Anterior cingulate cortex (tissue), 58 donors: ENCODE results near the gene GRIK4.

Source experiments
- DNase-seq, 58 donors: peaks; one replicate each; lab custom pipeline; 2025; lab: John Stamatoyannopoulos, UW

The GRIK4 gene

DNA sequence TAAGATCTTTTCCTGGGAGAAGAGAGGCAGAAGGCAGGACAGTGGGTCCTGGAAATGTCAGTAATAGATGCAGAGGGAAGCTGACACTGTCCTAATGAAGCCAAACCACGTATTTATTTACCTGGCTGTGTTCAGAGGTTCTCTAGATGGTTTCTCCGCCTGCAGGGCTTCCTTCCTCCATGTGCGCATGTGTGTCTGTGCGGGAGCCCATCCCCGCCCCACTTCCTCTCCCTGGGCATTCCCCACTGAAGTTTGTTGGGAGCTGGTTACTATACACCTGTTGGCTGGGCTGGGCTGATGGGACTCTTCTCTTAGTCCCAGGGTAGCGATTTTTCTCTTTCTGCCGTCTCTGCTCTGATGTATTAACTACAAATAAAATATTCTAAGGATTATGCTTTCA is 307.5 kb downstream of the GRIK4 start:
- DNase-seq: no peak

DNA sequence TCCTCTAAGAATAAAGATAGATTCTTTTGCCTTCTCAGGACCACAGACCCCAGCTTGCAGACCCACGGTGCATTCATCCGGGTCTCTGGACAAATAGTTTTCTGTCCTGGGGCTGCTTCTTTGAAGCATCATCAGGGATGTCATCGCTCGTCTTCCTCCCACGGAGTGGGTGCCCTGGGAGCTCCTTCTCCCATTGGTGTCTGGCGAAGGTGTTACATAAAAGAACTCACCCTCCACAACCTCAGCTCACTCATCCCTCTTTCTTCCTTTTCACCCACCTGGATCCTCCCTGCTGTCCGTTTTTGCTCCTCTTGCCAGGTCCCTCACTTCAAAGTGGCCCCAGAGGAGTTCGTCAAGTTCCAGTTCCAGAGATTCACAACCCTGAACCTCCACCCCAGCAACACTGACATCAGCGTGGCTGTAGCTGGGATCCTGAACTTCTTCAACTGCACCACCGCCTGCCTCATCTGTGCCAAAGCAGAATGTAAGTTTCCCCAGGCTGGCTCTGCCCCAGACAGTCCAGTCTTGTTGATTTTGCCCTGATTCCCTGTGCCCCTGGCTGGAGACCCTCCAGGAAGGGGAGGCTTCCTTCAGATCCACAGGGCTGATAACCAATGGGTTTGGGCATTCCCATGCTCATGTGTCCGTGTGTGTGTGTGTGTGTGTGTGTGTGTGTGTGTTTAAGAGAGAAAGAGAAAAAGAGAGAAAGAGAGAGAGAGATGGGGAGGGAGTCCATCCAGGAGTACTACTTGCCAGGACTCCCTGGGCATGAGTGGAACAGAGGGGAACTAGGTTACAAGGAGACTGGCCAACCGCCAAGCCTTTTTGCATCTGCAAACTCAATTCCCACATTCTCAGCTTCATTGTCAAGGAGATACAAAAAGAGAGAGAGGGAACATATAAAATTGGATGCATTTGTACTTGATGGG is 308.2 kb downstream of the GRIK4 start:
- DNase-seq: peak in 31 of 58 donors; percentile 6 to 68 (median 24)

DNA sequence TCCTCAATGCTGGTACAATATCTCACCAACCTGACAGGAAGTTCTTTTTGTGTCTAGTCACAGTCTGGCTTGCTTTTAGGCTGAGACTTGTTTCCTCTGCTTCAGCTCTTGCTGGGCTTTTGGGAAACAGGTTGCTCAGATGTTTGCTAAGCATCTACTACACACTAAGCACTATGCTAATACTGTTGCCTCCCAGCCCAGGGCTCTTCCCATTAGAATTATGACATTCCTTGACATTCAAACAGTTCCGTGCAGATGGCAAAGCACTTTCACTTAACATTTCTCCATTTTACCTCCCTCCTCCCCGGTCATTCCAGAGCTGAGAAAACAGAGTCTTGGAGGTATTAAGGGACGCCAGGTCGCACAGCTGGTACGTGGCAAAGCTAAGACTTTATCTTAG is 311.6 kb downstream of the GRIK4 start:
- no peak for DNase-seq

DNA sequence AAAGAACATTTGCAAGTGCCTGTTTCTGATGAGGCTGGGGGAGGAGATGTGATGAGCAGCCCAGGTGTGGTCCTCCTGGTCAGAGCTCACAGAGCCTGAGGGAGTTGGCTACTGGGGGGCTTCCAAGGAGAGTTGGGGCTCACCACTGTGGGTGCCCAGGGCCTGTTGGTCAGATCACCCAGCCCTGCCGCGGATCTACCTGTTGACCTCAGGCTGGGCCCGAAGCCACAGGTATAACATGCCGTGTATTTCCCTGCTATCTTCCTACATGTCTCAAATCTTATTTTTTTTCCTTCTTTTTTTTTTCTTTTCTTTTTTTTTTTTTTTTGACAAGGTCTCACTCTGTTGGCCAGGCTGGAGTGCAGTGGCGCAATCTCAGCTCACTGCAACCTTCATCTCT is 312.7 kb downstream of the GRIK4 start:
- DNase-seq: no peak

DNA sequence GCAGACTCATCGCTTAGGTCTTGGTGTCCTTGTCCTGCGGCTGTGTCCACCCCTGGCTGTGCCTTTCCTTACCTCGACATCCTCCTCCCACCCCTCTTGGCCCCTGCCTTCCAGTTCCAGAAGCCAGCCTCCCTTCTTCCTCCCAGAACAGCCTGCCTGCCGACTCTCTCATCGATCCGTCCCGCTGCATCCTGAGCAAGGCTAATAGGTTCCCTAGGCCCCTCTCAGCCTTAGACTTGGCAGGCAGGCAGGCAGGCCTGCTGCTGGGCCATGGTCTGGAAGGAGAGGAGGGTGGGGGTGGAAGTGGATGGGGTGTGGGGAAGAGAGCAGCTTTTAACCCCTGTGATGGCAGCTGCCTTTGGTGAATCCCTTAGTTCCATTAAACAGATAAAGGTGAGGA is 315.6 kb downstream of the GRIK4 start:
- DNase-seq: no peak

DNA sequence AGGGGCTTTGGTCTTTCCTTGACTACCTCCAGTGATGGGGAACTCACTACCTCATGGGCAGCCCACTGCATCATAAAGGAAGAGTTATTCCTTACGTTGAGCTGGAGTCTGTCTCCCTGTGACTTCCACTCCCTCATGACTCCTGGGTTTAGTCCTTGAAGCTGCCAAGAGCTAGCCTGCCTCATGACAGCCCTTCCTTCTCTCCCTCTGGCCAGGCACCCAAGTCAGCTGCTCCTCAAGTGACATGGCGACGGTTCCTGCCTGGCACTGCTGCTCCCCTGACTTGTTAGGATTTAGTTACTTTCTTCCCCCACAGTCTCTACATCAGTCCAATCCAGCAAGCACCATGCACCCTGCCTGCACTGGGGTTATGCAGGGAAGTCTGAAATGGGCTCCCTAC is 316.3 kb downstream of the GRIK4 start:
- no peak for DNase-seq

DNA sequence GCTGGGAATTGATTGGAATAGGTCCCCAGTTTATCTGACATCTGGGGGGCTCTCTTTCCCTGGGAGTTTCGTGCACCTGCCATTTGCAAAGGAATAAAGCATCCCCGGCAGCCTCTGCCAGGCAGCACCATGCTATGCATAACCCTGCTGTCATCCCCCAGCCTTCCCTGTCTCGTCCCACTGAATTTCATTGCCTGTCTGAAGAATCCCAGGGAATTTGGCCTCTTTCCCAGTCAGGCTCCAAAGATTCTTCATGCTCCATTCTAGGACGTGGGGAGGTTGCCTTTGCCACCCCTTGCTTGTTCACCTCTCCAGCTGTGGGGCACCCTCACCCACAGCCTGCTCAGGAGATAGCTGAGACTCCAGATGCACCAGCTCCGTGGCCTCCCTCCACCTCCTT is 317.3 kb downstream of the GRIK4 start:
- no peak for DNase-seq

DNA sequence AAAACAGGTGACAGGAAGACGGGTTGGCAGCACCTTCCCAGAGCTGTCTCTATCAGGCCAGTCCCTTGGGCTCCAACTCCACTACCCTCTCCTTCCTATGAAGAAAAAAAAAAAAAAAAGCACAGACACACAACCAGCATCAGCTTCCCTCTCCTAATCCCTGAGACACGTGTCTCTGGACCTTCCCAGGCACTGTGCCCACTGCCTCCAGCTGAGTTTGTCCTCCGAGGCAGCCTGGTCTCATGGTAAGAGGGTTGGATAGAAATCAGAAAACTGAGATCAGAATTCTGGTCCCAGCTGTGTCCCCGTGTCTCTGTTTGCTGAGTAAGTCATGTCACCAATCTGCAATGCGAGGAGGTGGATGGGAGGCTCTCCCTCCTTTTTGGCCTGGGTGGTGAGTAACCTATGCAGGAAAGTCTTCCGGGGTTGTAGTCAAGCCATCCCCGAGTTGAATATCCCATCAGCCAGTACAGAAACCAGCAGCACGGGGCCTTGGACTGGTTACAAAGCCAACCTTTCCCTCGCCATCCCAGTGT is 318.6 kb downstream of the GRIK4 start:
- peak in 32 of 58 donors; percentile 4 to 62 (median 24) for DNase-seq

DNA sequence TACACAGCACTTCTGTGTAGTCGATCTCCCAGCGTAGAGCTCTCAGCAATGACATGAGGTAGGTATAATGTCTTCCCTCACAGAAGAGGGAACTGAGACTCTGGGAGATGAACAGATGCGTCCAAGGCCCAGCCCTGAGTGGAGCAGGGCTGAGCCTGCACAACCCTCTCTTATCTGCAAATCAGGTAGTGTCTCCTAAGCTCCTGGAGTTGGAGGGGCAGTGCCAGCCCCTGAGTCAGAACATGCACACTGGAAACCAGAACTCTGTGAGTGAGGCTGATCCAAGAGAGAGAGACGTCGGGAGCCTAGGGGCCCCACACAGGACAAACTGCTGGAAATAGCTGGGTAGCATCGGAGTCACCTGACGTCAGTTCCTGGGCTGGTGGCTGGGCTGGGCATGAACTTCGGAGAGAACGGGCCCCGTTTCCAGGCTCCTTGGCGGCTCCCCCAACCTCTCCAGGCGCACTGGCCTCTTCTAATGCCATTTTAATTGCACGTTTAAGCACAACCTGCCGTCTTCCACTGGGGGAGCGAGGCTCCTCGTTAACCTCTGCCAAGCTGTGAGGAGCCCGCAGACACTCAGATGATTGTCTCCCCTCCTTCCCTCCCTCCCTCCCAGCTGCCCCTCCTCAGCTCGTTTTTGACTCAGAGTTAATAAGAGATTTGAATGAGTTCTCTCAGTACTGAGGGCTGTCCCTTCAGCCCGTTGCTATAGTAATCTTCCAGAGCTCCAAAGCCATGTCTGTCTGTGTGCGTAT is 321.1 kb downstream of the GRIK4 start:
- peak in 48 of 58 donors; percentile 11 to 84 (median 44) for DNase-seq

DNA sequence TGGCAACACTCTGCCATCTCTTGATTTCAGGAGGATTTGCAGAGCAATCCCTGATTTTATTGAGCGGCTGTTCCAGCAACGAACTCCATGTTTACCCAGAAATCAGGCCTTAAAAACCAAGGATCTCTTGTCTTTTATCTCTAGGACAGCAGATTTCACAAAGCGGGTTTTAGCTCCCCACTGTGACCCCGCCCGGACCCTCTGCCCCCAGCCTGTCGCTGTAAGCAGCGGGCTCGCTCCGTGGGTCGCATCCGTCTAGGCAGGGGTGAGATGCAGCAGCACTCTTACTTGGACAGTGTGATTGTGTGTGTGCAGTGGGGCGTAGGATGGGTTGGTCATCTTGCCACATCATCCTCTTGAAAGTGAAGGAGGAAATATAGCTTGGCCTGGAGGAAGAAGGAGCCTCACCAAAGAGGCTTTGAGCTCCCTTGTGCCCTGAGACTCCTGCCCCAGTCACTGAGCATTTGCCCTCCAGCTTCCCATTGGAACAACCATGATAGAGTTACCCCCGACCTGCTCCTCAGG is 323.2 kb downstream of the GRIK4 start:
- no peak for DNase-seq

DNA sequence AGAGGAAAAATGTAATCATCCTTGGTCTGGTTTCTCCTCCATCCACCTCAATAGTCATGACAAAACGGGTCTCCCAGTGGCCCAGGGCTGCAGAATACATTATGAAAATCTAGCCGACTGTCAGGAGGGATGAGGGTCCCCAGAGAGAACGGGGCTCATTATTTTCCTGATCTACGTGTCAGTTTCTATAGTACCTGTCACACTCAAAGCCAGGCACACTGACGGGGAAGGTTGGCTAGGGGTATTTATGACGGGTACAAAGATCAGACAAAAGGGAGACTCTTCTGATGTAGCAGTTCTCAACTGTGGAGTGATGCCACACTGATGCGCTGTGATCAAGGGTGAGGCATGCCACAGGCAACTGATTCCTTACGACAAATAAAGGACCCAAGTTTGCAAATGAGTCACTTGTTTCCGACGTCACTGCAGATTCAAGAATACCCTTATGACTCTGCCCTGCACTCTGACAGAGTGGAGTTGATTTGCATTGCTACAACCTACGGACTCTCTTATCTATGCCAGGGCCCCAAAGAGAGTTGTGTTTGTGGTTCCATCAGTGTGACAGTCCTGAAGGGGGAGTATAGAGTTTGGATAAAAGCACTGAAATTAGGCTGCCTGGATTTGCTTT is 324.2 kb downstream of the GRIK4 start:
- no peak for DNase-seq

DNA sequence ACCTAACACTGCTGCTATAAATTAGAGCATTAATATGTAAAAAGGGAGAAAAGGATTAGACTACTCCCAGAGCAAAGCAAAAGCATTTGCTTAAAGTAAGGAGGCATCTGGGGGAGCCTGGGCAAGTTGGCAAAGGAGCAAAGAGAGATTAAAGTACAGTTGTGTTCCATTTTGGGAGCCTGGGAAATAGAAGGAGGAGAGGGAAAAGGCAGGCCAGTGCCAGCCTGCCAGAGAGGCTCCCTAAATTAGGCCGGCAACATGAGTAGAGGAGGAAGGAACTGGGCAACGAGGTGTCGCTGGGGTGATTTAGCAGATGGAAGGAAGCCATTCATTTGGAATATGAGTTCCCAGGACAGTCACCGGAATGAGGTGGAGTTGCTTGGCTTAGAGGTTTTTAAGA is 326.1 kb downstream of the GRIK4 start:
- DNase-seq: no peak

DNA sequence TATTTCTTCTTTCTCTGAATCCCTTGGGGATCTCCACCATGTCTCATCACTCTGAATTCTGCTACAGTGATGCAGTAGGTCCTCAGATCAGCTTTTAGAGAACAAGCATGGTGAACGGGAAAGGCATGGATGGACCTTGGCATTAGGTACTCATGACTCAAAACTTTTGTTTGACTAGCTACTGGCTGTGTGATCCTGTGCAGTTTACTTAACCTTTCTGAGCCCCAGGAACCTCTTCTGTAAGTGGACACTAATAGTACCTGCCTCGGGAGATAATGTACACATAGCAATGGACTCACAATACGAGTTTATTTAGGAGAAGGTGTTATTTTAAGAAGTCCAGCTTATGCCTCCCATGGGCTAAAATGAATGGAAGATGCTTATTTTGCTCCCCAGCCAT is 327.7 kb downstream of the GRIK4 start:
- no peak for DNase-seq

DNA sequence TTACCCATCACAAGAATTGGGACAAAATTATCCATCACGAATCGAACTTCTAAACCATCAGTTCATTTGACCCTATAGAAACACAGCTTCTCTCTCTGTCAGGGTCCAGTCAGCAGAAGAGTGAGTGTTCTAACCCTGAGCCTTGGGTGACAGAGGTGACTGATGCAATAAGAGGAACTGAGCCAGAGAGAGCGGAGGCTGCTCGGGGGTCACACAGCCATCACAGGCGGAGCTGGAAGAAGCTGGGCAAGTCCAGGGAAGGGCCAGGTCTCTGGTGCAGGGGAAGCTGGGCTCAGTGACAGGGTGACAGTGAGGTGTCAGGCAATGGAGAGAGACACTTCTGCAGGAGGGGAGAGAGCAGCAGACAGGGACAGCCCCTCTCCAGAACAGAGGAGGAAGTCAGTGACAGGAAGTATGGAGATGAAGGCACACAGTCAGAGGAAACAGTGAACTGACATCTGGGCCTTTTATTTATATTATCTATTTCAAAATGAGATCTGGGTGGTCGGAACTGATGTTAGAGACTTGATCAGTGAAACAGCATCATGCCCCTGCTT is 328.4 kb downstream of the GRIK4 start:
- no peak for DNase-seq

DNA sequence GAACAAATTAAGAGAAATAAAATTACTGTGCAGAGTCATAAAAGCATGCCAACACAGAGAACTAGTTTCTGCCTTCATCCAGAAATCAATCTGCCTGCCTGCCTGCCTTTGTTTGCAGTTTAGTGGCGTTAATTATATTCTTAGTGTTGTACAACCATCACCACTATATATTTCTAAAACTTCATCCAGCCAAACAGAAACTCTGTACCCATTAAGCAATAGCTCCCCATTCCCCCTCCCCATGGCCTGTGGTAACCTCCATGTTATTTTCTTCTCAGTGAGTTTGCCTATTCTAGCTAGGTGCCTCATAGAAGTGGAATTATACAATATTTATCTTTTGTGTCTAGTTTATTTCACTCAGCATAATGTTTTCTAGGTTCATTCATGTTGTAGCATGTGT is 329.1 kb downstream of the GRIK4 start:
- DNase-seq: no peak

DNA sequence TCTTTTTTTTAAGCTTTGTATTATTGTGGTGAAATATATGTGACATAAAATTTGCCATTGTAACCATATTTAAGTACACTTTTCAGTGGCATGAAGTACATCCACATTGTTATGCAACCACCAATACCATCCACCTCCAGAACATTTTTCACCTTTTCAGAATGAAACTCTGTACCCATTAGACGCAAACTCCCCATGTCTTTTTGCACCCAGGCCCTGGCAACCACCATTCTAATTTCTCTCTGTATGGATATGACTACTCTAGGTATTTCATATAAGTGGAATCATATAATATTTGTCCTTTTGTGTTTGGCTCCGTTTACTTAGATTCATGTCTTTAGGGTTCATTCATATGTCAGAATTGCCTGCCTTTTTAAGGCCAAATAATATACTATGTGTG is 329.5 kb downstream of the GRIK4 start:
- no peak for DNase-seq

DNA sequence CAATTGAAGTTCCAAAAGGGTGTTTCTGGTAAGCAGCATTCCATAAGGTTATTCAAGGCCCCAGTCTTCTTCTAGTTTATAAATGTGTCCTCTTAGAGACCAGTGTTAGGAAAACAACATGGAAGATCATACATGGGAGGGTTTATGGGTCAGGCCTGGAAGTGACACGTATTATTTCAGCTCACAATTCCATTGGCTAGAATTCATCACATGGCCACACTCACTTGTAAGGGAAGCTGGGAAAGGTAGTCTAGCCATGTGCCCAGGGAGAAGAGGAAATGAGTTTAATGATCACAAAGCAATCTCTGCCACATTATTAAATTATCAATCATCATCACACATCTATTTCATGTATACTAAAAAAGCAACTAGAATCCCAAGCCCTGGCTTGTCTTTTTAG is 330.6 kb downstream of the GRIK4 start:
- DNase-seq: no peak

DNA sequence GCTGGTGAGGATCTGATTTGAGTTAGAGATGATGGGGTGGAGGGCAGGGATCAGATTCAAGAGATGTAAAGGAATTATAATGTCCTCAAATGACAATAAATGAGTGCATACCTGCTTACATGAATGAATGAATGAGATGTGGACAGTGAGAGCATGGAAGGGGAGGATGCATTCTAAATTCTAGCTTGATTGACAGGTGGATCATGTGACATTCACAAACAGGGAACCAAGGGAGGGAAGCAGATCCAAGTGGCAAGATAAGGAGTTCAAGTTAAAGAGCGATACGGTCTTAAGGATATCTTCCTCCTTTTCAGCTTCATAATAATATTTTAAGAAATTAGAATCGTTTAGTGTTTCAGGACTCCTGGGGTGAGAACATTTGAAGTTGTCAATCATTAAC is 341.9 kb downstream of the GRIK4 start:
- DNase-seq: no peak

DNA sequence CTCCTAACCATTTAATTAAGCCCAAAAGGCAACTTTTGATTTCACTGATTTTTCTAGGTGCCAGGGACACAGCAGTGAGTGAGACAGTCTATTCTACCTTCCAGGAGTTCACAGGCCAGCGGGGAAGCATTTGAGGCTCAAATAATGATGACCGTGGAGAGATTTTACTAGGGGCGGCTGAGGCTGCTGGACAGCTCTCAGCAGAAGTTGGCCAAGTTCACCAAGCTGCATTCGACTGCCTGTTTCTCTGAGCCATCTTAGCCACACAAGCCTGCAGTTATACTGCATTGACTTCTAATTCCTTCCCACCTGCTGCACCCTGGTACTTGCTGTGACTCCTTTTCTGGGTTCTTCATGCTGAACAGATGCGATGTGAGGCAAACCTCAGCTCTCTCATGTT is 343.4 kb downstream of the GRIK4 start:
- DNase-seq: no peak

DNA sequence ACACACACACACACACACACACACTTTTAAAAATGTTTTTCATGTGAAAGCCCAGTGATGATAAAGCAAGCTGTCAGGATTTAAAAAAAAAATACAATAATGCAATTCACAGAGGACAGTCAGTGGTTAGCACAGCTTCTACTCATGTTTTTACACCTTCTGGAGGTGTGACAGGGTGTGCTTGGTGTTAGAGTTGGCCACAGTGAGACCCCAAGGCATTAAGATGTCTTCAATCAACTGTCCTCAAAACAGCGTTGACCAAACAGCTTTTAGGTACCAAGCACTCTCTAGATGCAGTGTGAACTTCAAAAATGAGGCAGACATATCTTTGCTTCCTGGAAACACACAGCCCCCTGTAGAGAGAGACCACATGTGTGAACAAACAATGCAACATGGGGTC is 346.0 kb downstream of the GRIK4 start:
- DNase-seq: no peak
